Activated naive CD4-positive, alpha-beta T cell treated with anti-CD3 and anti-CD28 coated beads for 36 hours (primary cell): ENCODE measurements around the gene TAMALIN. TPM values are rescaled to one million over a fixed set of nuclear protein-coding genes. Genes with fewer than 3 reads are reported as not detected.

Experiments used
- CTCF ChIA-PET: fragments of 350-600 bp; sonication (Branson Sonifier 250); formaldehyde crosslinking; loops from one replicate; lab custom pipeline; 2021; ENCODE audit warnings: antibody characterized with exemption; lab: Charles Lee
- DNase-seq: peaks from one replicate; pipeline ENCODE4 v3.0.0-alpha.2; 2020
- H3K27ac Mint-ChIP-seq: one replicate; pipeline ENCODE4 v1.8.0; 2021; ENCODE audit warnings: mild to moderate bottlenecking, mixed read lengths
- H3K27me3 Mint-ChIP-seq: one replicate; pipeline ENCODE4 v1.8.0; 2021; ENCODE audit warnings: low read depth, mixed read lengths
- H3K36me3 Mint-ChIP-seq: one replicate; pipeline ENCODE4 v1.8.0; 2021; ENCODE audit warnings: low read depth, mixed read lengths
- H3K4me1 Mint-ChIP-seq: one replicate; pipeline ENCODE4 v1.8.0; 2021; ENCODE audit warnings: low read depth, mixed read lengths
- H3K4me3 Mint-ChIP-seq: one replicate; pipeline ENCODE4 v1.8.0; 2021; ENCODE audit warnings: mild to moderate bottlenecking, moderate library complexity, mixed read lengths
- H3K9me3 Mint-ChIP-seq: one replicate; pipeline ENCODE4 v1.8.0; 2021; ENCODE audit warnings: mixed read lengths
- intact Hi-C: fragments of 100-400 bp; cut with micrococcal nuclease; formaldehyde crosslinking; loops from one replicate; pipeline ENCODE4 v1.15.1; 2023
- total RNA-seq, 2 experiments: library from RNA; stranded (reverse); gene quantifications; one replicate each; pipeline ENCODE4 v1.2.3, GENCODE V29; 2021

TAMALIN gene
- total RNA-seq: 10 to 100 TPM; 14.7 to 14.8 TPM

GRCh38 chr12:52006726-52007157 lies at the start of gene TAMALIN:
TAMALIN (plus strand) TSS chr12:52006946; CDS start chr12:52007020, 74 bp downstream.
- DNase-seq: peak; percentile 72
- Mint-ChIP-seq H3K9me3 (no peaks in the 10 kb centered on the region), H3K27me3 (peaks cover 3% of the 10 kb centered on the region), H3K36me3 (peaks cover 6% of the 10 kb centered on the region), H3K4me1 (peaks cover 17% of the 10 kb centered on the region), H3K27ac (peak within 1 kb of the TSS; percentile 69), H3K4me3 (peak within 1 kb of the TSS; percentile 88)
- CTCF ChIA-PET: interaction anchor here (1.1 to 11.9 kb wide), 4 partner anchors 11 to 16 kb away, joined by 3 to 319 read pairs (median 6); no protein-coding TSS in a partner anchor
- intact Hi-C loops: loop anchor here (1.0 to 2.0 kb wide), 4 partner anchors 13 to 115 kb away; partner anchors contain the start of gene NR4A1

GRCh38 chr12:51958542-51958941 lies 48.2 kb upstream of the TAMALIN start:
- intact Hi-C loops: no loop called here
- Mint-ChIP-seq H3K4me1 (peaks cover 50% of the 10 kb centered on the region), H3K27me3 (no peaks in the 10 kb centered on the region), H3K9me3 (no peaks in the 10 kb centered on the region), H3K27ac (no peak overlapping the region), H3K36me3 (peaks cover 10% of the 10 kb centered on the region), H3K4me3 (no peak overlapping the region)
- CTCF ChIA-PET: no interaction called here
- DNase-seq: no peak

GRCh38 chr12:51959211-51959610 lies 47.5 kb upstream of the TAMALIN start:
- H3K27me3 Mint-ChIP-seq: no peaks in the 10 kb centered on the region
- no peak overlapping the region for H3K4me3 Mint-ChIP-seq
- CTCF ChIA-PET: no interaction called here
- no peaks in the 10 kb centered on the region for H3K9me3 Mint-ChIP-seq
- H3K4me1 Mint-ChIP-seq: peaks cover 43% of the 10 kb centered on the region
- no peak for DNase-seq
- intact Hi-C loops: no loop called here
- no peak overlapping the region for H3K27ac Mint-ChIP-seq
- peaks cover 11% of the 10 kb centered on the region for H3K36me3 Mint-ChIP-seq

- peaks cover 11% of the 10 kb centered on the region for H3K36me3 Mint-ChIP-seq
- no peak for DNase-seq
- CTCF ChIA-PET: no interaction called here
Measured at GRCh38 chr12:51959921-51960320, 46.8 kb upstream of the TAMALIN start.

GRCh38 chr12:51960488-51960887 lies 46.3 kb upstream of the TAMALIN start:
- no peaks in the 10 kb centered on the region for H3K27me3 Mint-ChIP-seq
- no peaks in the 10 kb centered on the region for H3K9me3 Mint-ChIP-seq
- DNase-seq: no peak
- CTCF ChIA-PET: interaction anchor here (1.1 to 2.6 kb wide), 3 partner anchors 10 to 65 kb away, joined by 3 to 21 read pairs (median 7); no protein-coding TSS in a partner anchor
- H3K4me1 Mint-ChIP-seq: peaks cover 35% of the 10 kb centered on the region
- no peak overlapping the region for H3K4me3 Mint-ChIP-seq
- no peak overlapping the region for H3K27ac Mint-ChIP-seq
- intact Hi-C loops: no loop called here
- H3K36me3 Mint-ChIP-seq: peaks cover 11% of the 10 kb centered on the region

More at GRCh38 chr12:51959921-51960320, 46.8 kb upstream of the TAMALIN start:
- Mint-ChIP-seq H3K27ac (no peak overlapping the region), H3K4me1 (peaks cover 40% of the 10 kb centered on the region), H3K9me3 (no peaks in the 10 kb centered on the region), H3K4me3 (no peak overlapping the region), H3K27me3 (no peaks in the 10 kb centered on the region)
- intact Hi-C loops: no loop called here

GRCh38 chr12:51960890-51961289 lies 45.9 kb upstream of the TAMALIN start:
- H3K27ac Mint-ChIP-seq: no peak overlapping the region
- H3K27me3 Mint-ChIP-seq: no peaks in the 10 kb centered on the region
- H3K9me3 Mint-ChIP-seq: no peaks in the 10 kb centered on the region
- no peak overlapping the region for H3K4me3 Mint-ChIP-seq
- intact Hi-C loops: no loop called here
- peaks cover 31% of the 10 kb centered on the region for H3K4me1 Mint-ChIP-seq
- no peak for DNase-seq
- peaks cover 10% of the 10 kb centered on the region for H3K36me3 Mint-ChIP-seq
- CTCF ChIA-PET: interaction anchor here (1.1 to 2.6 kb wide), 3 partner anchors 10 to 64 kb away, joined by 3 to 21 read pairs (median 7); no protein-coding TSS in a partner anchor

GRCh38 chr12:51961834-51962233 lies 44.9 kb upstream of the TAMALIN start:
- no peak overlapping the region for H3K4me3 Mint-ChIP-seq
- no peaks in the 10 kb centered on the region for H3K27me3 Mint-ChIP-seq
- intact Hi-C loops: loop anchor here (1.0 kb wide), 1 partner anchor 9 kb away; no protein-coding TSS in a partner anchor

GRCh38 chr12:51962737-51963136 lies 44.0 kb upstream of the TAMALIN start:
- CTCF ChIA-PET: interaction anchor here (0.6 to 2.6 kb wide), 8 partner anchors 8 to 131 kb away, joined by 3 to 21 read pairs (median 6); no protein-coding TSS in a partner anchor
- Mint-ChIP-seq H3K27me3 (no peaks in the 10 kb centered on the region), H3K4me1 (peaks cover 28% of the 10 kb centered on the region), H3K36me3 (peaks cover 9% of the 10 kb centered on the region), H3K27ac (no peak overlapping the region), H3K4me3 (no peak overlapping the region), H3K9me3 (no peaks in the 10 kb centered on the region)
- intact Hi-C loops: loop anchor here (1.0 kb wide), 1 partner anchor 9 kb away; no protein-coding TSS in a partner anchor
- no peak for DNase-seq

More at GRCh38 chr12:51961834-51962233, 44.9 kb upstream of the TAMALIN start:
- Mint-ChIP-seq H3K9me3 (no peaks in the 10 kb centered on the region), H3K4me1 (peaks cover 28% of the 10 kb centered on the region), H3K36me3 (peaks cover 9% of the 10 kb centered on the region), H3K27ac (no peak overlapping the region)
- CTCF ChIA-PET: interaction anchor here (0.8 to 2.6 kb wide), 7 partner anchors 9 to 127 kb away, joined by 3 to 21 read pairs (median 6); no protein-coding TSS in a partner anchor
- DNase-seq: peak; percentile 12

GRCh38 chr12:51963477-51963876 lies 43.3 kb upstream of the TAMALIN start:
- CTCF ChIA-PET: interaction anchor here (1.0 kb wide), 1 partner anchor 21 kb away, joined by 3 read pairs; no protein-coding TSS in a partner anchor
- intact Hi-C loops: no loop called here
- H3K27ac Mint-ChIP-seq: no peak overlapping the region
- no peaks in the 10 kb centered on the region for H3K9me3 Mint-ChIP-seq
- peaks cover 28% of the 10 kb centered on the region for H3K4me1 Mint-ChIP-seq
- DNase-seq: no peak
- H3K36me3 Mint-ChIP-seq: peaks cover 9% of the 10 kb centered on the region
- no peak overlapping the region for H3K4me3 Mint-ChIP-seq
- no peaks in the 10 kb centered on the region for H3K27me3 Mint-ChIP-seq

GRCh38 chr12:51969643-51970042 lies 37.1 kb upstream of the TAMALIN start:
- no peak overlapping the region for H3K27ac Mint-ChIP-seq
- no peaks in the 10 kb centered on the region for H3K36me3 Mint-ChIP-seq
- no peaks in the 10 kb centered on the region for H3K27me3 Mint-ChIP-seq
- no peaks in the 10 kb centered on the region for H3K9me3 Mint-ChIP-seq
- DNase-seq: no peak
- CTCF ChIA-PET: interaction anchor here (0.6 to 1.9 kb wide), 4 partner anchors 8 to 51 kb away, joined by 3 to 21 read pairs (median 4); partner anchors contain the start of gene ACVR1B
- intact Hi-C loops: loop anchor here (5.0 to 10.0 kb wide), 2 partner anchors 255 to 942 kb away; partner anchors contain the start of gene SLC11A2
- no peak overlapping the region for H3K4me3 Mint-ChIP-seq
- peaks cover 46% of the 10 kb centered on the region for H3K4me1 Mint-ChIP-seq

GRCh38 chr12:51970904-51971646 lies 35.7 kb upstream of the TAMALIN start:
- Mint-ChIP-seq H3K9me3 (no peaks in the 10 kb centered on the region), H3K36me3 (peaks cover 10% of the 10 kb centered on the region), H3K27ac (peak overlapping the region; percentile 82), H3K27me3 (no peaks in the 10 kb centered on the region), H3K4me3 (peak overlapping the region; percentile 55), H3K4me1 (peaks cover 61% of the 10 kb centered on the region)
- peak; percentile 79 for DNase-seq
- intact Hi-C loops: loop anchor here (1.0 to 10.0 kb wide), 10 partner anchors 9 to 944 kb away; partner anchors contain the start of genes ACVR1B, NR4A1 and SLC11A2
- CTCF ChIA-PET: interaction anchor here (0.6 to 2.6 kb wide), 16 partner anchors 9 to 150 kb away, joined by 3 to 21 read pairs (median 4); partner anchors contain the start of gene ACVR1B
